ENCODE data around the gene PLPP2. TPM values are rescaled to one million over a fixed set of nuclear protein-coding genes. Genes with fewer than 3 reads are reported as not detected.
A peak's percentile ranks its signal among the peaks of the same experiment; 100 is the strongest.

PLPP2 gene
- total and polyA plus RNA-seq, 2 donors from 2014 or later = 5.8 to 28.7 TPM

GRCh38 chr19:310141-310651 is 19.0 kb upstream of the PLPP2 start:
- no peak for FAIRE-seq
- intact Hi-C loops (cut with DNase I) = no loop called here

GRCh38 chr19:309206-309565 is 18.0 kb upstream of the PLPP2 start:
- DNase-seq (no peak), FAIRE-seq (no peak)
- Histone ChIP-seq H3K27me3 (ENCODE audit: control insufficient read depth, insufficient read depth, low read length) (no peaks in the 10 kb centered on the region), H3K9ac (ENCODE audit: low read length in 3 of 3) (no peak overlapping the region), H3K27ac (ENCODE audit: low read depth in 2 of 2, low read length in 2 of 2) (no peak overlapping the region), H3K4me1 (ENCODE audit: control insufficient read depth in 2 of 3, insufficient read depth in 2 of 3, low read depth in 1 of 3, low read length in 3 of 3) (no peaks in the 10 kb centered on the region), H3K36me3 (ENCODE audit: control insufficient read depth in 2 of 3, insufficient read depth in 3 of 3, low read length in 3 of 3) (peaks cover 0 to 17% (median 0%) of the 10 kb centered on the region in 3 donors), H3K9me3 (ENCODE audit: control insufficient read depth in 2 of 3, insufficient read depth in 1 of 3, low read length in 3 of 3) (no peaks in the 10 kb centered on the region), H3K4me3 (ENCODE audit: low read length in 3 of 3) (peak overlapping the region in 2 of 3 donors; percentile 32 to 44)
- TF ChIP-seq, protein P1, sequence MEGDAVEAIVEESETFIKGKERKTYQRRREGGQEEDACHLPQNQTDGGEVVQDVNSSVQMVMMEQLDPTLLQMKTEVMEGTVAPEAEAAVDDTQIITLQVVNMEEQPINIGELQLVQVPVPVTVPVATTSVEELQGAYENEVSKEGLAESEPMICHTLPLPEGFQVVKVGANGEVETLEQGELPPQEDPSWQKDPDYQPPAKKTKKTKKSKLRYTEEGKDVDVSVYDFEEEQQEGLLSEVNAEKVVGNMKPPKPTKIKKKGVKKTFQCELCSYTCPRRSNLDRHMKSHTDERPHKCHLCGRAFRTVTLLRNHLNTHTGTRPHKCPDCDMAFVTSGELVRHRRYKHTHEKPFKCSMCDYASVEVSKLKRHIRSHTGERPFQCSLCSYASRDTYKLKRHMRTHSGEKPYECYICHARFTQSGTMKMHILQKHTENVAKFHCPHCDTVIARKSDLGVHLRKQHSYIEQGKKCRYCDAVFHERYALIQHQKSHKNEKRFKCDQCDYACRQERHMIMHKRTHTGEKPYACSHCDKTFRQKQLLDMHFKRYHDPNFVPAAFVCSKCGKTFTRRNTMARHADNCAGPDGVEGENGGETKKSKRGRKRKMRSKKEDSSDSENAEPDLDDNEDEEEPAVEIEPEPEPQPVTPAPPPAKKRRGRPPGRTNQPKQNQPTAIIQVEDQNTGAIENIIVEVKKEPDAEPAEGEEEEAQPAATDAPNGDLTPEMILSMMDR (IDR thresholded peaks at IDR 0.05; ENCODE audit: borderline replicate concordance, extremely low read depth, insufficient read depth) = no peak
- intact Hi-C loops (cut with DNase I) = no loop called here

More at GRCh38 chr19:310141-310651, 19.0 kb upstream of the PLPP2 start:
- no peak overlapping the region for H3K9ac ChIP-seq (ENCODE audit: low read length in 3 of 3)
- H3K27me3 ChIP-seq (ENCODE audit: control insufficient read depth, insufficient read depth, low read length) = no peaks in the 10 kb centered on the region
- H3K4me3 ChIP-seq (ENCODE audit: low read length in 3 of 3) = peak overlapping the region in 2 of 3 donors; percentile 12 to 32
- H3K9me3 ChIP-seq (ENCODE audit: control insufficient read depth in 2 of 3, insufficient read depth in 1 of 3, low read length in 3 of 3) = no peaks in the 10 kb centered on the region
- DNase-seq = peak in 4 of 5 donors; percentile 37 to 89 (median 62)
- no peak overlapping the region for H3K27ac ChIP-seq (ENCODE audit: low read depth in 2 of 2, low read length in 2 of 2)
- TF ChIP-seq, protein P1 (IDR thresholded peaks at IDR 0.05; ENCODE audit: borderline replicate concordance, extremely low read depth, insufficient read depth) = no peak
- peaks cover 0 to 17% (median 0%) of the 10 kb centered on the region in 3 donors for H3K36me3 ChIP-seq (ENCODE audit: control insufficient read depth in 2 of 3, insufficient read depth in 3 of 3, low read length in 3 of 3)
- no peaks in the 10 kb centered on the region for H3K4me1 ChIP-seq (ENCODE audit: control insufficient read depth in 2 of 3, insufficient read depth in 2 of 3, low read depth in 1 of 3, low read length in 3 of 3)

DNA sequence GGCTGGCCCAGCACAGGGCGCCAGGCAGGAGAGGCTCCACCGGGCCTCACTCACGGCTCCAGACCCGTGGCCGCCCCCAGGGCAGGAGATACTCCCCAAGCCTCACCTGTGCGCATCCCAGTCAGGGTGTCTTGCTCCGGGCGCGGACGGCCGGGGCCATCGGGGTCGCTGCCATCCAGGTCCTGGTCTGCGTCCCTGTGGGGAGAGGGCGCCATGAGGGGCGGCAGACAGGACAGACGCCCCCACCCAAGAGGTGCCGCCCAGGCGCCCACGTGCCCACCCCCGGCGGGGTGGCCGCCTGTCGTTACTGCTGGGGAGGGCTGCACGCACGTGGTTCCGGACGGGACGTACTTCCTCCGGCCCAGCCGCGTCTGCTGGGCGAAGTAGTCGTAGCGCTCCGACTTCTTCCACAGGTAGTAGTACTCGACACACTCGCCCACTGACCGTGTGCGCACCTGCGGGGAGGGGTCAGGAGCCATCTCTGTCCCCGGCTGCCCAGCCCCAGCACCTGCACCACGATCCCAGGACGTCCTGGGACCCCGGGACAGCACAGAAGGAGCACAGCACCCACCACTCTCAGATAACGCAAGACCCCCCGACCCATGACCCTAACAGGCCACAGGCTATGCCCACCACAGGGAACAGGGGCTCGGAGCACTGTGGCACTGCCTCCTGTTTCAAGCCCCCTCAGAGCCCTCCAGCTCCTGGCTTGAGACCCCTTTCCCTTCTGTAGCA is 17.4 kb upstream of the PLPP2 start:
- Histone ChIP-seq H3K9ac (ENCODE audit: low read length in 3 of 3) (no peak overlapping the region), H3K27me3 (ENCODE audit: control insufficient read depth, insufficient read depth, low read length) (no peaks in the 10 kb centered on the region), H3K27ac (ENCODE audit: low read depth in 2 of 2, low read length in 2 of 2) (no peak overlapping the region), H3K36me3 (ENCODE audit: control insufficient read depth in 2 of 3, insufficient read depth in 3 of 3, low read length in 3 of 3) (peaks cover 0 to 17% (median 0%) of the 10 kb centered on the region in 3 donors), H3K9me3 (ENCODE audit: control insufficient read depth in 2 of 3, insufficient read depth in 1 of 3, low read length in 3 of 3) (no peaks in the 10 kb centered on the region), H3K4me3 (ENCODE audit: low read length in 3 of 3) (peak overlapping the region in 1 of 3 donors; percentile 32), H3K4me1 (ENCODE audit: control insufficient read depth in 2 of 3, insufficient read depth in 2 of 3, low read depth in 1 of 3, low read length in 3 of 3) (no peaks in the 10 kb centered on the region)
- intact Hi-C loops (cut with DNase I) = no loop called here
- DNase-seq (peak in 2 of 5 donors; percentile 34 to 63), FAIRE-seq (no peak)
- TF ChIP-seq, protein P1 (IDR thresholded peaks at IDR 0.05; ENCODE audit: borderline replicate concordance, extremely low read depth, insufficient read depth) = no peak
